ENCODE data around the gene DDX4. TPM values are rescaled to one million over a fixed set of nuclear protein-coding genes. Genes with fewer than 3 reads are reported as not detected.
"Not testable (repeated sequence)": the region's sequence is repeated elsewhere in the genome, so short reads cannot be mapped to it uniquely, and the experiment has no call there.

The DDX4 gene
- total RNA-seq, 2 experiments from 2014 or later = not detected

GRCh38 chr5:55714339-55714738 is 23.5 kb upstream of the DDX4 start:
- H3K36me3 ChIP-seq (ENCODE audit: insufficient read depth, low read length) = peaks cover under 1% of the 10 kb centered on the region; the same call in 1 of the 2 replicates
- H3K79me2 ChIP-seq (ENCODE audit: insufficient read depth, low read depth, low read length) = peaks cover 8% of the 10 kb centered on the region; the same call in 1 of the 2 replicates
- TF ChIP-seq EZH2phosphoT487 (IDR thresholded peaks at IDR 0.05; ENCODE audit: borderline replicate concordance, low read depth, low read length) = no peak
- TF ChIP-seq CTCF (conservative IDR thresholded peaks at IDR 0.05; ENCODE audit: low read length) = no peak
- no peaks in the 10 kb centered on the region for H4K20me1 ChIP-seq (ENCODE audit: insufficient read depth, low read length)
- intact Hi-C loops (cut with micrococcal nuclease; ENCODE audit: unreplicated experiment) = no loop called here
- CTCF ChIA-PET (ENCODE audit: unreplicated experiment) = no interaction called here
- no peak overlapping the region for H3K27ac ChIP-seq (ENCODE audit: low read depth, low read length, poor library complexity, severe bottlenecking)
- H3K9me2 ChIP-seq (ENCODE audit: insufficient read depth, low read length) = no peaks in the 10 kb centered on the region
- DNase-seq (ENCODE audit: low spot score) = no peak
- peaks cover 22% of the 10 kb centered on the region for H3K4me1 ChIP-seq (ENCODE audit: insufficient read depth, low read length, poor library complexity, severe bottlenecking)
- BruUV-seq (replicated peaks) = no TSS peak
- H3K4me2 ChIP-seq (ENCODE audit: low read length) = no peak overlapping the region
- H3K4me3 ChIP-seq (ENCODE audit: low read depth, low read length, poor library complexity, severe bottlenecking) = no peak overlapping the region
- POLR2A ChIA-PET = no interaction called here
- no peak overlapping the region for H2AFZ ChIP-seq (ENCODE audit: low read length)
- 0 out of 2 replicates have a peak, but pooled peaks cover 3% of the 10 kb centered on the region for H3K9me3 ChIP-seq (ENCODE audit: low read length)

- DNase-seq (ENCODE audit: low spot score) = no peak
- H3K4me2 ChIP-seq (ENCODE audit: low read length) = no peak overlapping the region
- intact Hi-C loops (cut with micrococcal nuclease; ENCODE audit: unreplicated experiment) = no loop called here
- H3K79me2 ChIP-seq (ENCODE audit: insufficient read depth, low read depth, low read length) = peaks cover 8% of the 10 kb centered on the region; the same call in 1 of the 2 replicates
- TF ChIP-seq EZH2phosphoT487 (IDR thresholded peaks at IDR 0.05; ENCODE audit: borderline replicate concordance, low read depth, low read length) (no peak), CTCF (conservative IDR thresholded peaks at IDR 0.05; ENCODE audit: low read length) (no peak)
- 0 out of 2 replicates have a peak, but pooled peaks cover 4% of the 10 kb centered on the region for H3K9me3 ChIP-seq (ENCODE audit: low read length)
- H3K4me3 ChIP-seq (ENCODE audit: low read depth, low read length, poor library complexity, severe bottlenecking) = no peak overlapping the region
- no peaks in the 10 kb centered on the region for H3K36me3 ChIP-seq (ENCODE audit: insufficient read depth, low read length)
- no peak overlapping the region for H3K27ac ChIP-seq (ENCODE audit: low read depth, low read length, poor library complexity, severe bottlenecking)
- no TSS peak for BruUV-seq (replicated peaks)
- no peak overlapping the region for H2AFZ ChIP-seq (ENCODE audit: low read length)
- H3K4me1 ChIP-seq (ENCODE audit: insufficient read depth, low read length, poor library complexity, severe bottlenecking) = peaks cover 22% of the 10 kb centered on the region
- H4K20me1 ChIP-seq (ENCODE audit: insufficient read depth, low read length) = no peaks in the 10 kb centered on the region
- POLR2A ChIA-PET = no interaction called here
- no peaks in the 10 kb centered on the region for H3K9me2 ChIP-seq (ENCODE audit: insufficient read depth, low read length)
- CTCF ChIA-PET (ENCODE audit: unreplicated experiment) = no interaction called here
Measured at GRCh38 chr5:55714749-55715148, 23.1 kb upstream of the DDX4 start.

GRCh38 chr5:55715519-55716078 is 22.3 kb upstream of the DDX4 start:
- H3K4me2 ChIP-seq (ENCODE audit: low read length) = no peak overlapping the region
- ChIA-PET POLR2A (no interaction called here), CTCF (ENCODE audit: unreplicated experiment) (no interaction called here)
- no peaks in the 10 kb centered on the region for H4K20me1 ChIP-seq (ENCODE audit: insufficient read depth, low read length)
- H3K27ac ChIP-seq (ENCODE audit: low read depth, low read length, poor library complexity, severe bottlenecking) = no peak overlapping the region
- no peak overlapping the region for H2AFZ ChIP-seq (ENCODE audit: low read length)
- H3K4me1 ChIP-seq (ENCODE audit: insufficient read depth, low read length, poor library complexity, severe bottlenecking) = peaks cover 22% of the 10 kb centered on the region
- BruUV-seq (replicated peaks) = no TSS peak
- 0 out of 2 replicates have a peak, but pooled peaks cover 4% of the 10 kb centered on the region for H3K9me3 ChIP-seq (ENCODE audit: low read length)
- H3K36me3 ChIP-seq (ENCODE audit: insufficient read depth, low read length) = no peaks in the 10 kb centered on the region
- H3K9me2 ChIP-seq (ENCODE audit: insufficient read depth, low read length) = no peaks in the 10 kb centered on the region
- DNase-seq (ENCODE audit: low spot score) = no peak
- no peak for TF ChIP-seq CTCF (conservative IDR thresholded peaks at IDR 0.05; ENCODE audit: low read length)
- intact Hi-C loops (cut with micrococcal nuclease; ENCODE audit: unreplicated experiment) = no loop called here
- H3K79me2 ChIP-seq (ENCODE audit: insufficient read depth, low read depth, low read length) = peaks cover 8% of the 10 kb centered on the region; the same call in 1 of the 2 replicates
- H3K4me3 ChIP-seq (ENCODE audit: low read depth, low read length, poor library complexity, severe bottlenecking) = no peak overlapping the region

- POLR2A ChIA-PET; H4K20me1 ChIP-seq (ENCODE audit: insufficient read depth, low read length); H3K9me2 ChIP-seq (ENCODE audit: insufficient read depth, low read length); H2AFZ ChIP-seq (ENCODE audit: low read length); H3K4me2 ChIP-seq (ENCODE audit: low read length); intact Hi-C loops (cut with micrococcal nuclease; ENCODE audit: unreplicated experiment); H3K36me3 ChIP-seq (ENCODE audit: insufficient read depth, low read length); H3K9me3 ChIP-seq (ENCODE audit: low read length); CTCF ChIA-PET (ENCODE audit: unreplicated experiment); H3K4me3 ChIP-seq (ENCODE audit: low read depth, low read length, poor library complexity, severe bottlenecking); BruUV-seq (replicated peaks); H3K79me2 ChIP-seq (ENCODE audit: insufficient read depth, low read depth, low read length); DNase-seq (ENCODE audit: low spot score); H3K4me1 ChIP-seq (ENCODE audit: insufficient read depth, low read length, poor library complexity, severe bottlenecking); H3K27ac ChIP-seq (ENCODE audit: low read depth, low read length, poor library complexity, severe bottlenecking): not testable (repeated sequence)
Measured at GRCh38 chr5:55719026-55719425, 18.8 kb upstream of the DDX4 start.

Data from OCI-LY7 (cell line).